Measurements from ENCODE around the gene RELB.

- TF ChIP-seq BHLHE40 (IDR thresholded peaks at IDR 0.05; ENCODE audit: borderline replicate concordance in 1 of 2, low read depth in 2 of 2, low read length in 1 of 2) (no peak), MYC (IDR thresholded peaks at IDR 0.05; ENCODE audit: insufficient read depth, insufficient read length, insufficient replicate concordance, low read length, severe bottlenecking) (no peak), CBX3 (IDR thresholded peaks at IDR 0.05; ENCODE audit: borderline replicate concordance, low read depth) (no peak), RAD51 (IDR thresholded peaks at IDR 0.05) (no peak)
These were observed 17.9 kb downstream of the RELB start for GRCh38 chr19:45019187-45019586.
